ENCODE data around the gene CSF3R. TPM values are rescaled to one million over a fixed set of nuclear protein-coding genes. Genes with fewer than 3 reads are reported as not detected.

The CSF3R gene
- total RNA-seq, 1 experiment from 2014 or later = not detected

GRCh38 chr1:36481771-36482723 is 666 bp downstream of the CSF3R start:
- Histone ChIP-seq H3K4me1 (ENCODE audit: insufficient read depth, low read length) (peaks cover 9% of the 10 kb centered on the region), H4K20me1 (ENCODE audit: low read length) (no peaks in the 10 kb centered on the region), H3K4me2 (ENCODE audit: low read length) (no peak overlapping the region), H3K9me3 (ENCODE audit: low read length) (no peaks in the 10 kb centered on the region), H3K4me3 (ENCODE audit: low read length) (no peak overlapping the region), H3K36me3 (ENCODE audit: low read depth, low read length) (no peaks in the 10 kb centered on the region), H3F3A (ENCODE audit: low read length, unreplicated experiment) (no peaks in the 10 kb centered on the region), H2AFZ (ENCODE audit: low read length) (no peak overlapping the region), H3K9me2 (replicated peaks; ENCODE audit: low read length) (no peaks in the 10 kb centered on the region), H3K27ac (ENCODE audit: low read length) (no peak overlapping the region), H3K27me3 (ENCODE audit: low read length) (no peaks in the 10 kb centered on the region), H3K79me2 (ENCODE audit: low read length) (no peaks in the 10 kb centered on the region), H3K9ac (ENCODE audit: low read length) (no peak overlapping the region)
- no peak for TF ChIP-seq EZH2phosphoT487 (IDR thresholded peaks at IDR 0.05; ENCODE audit: borderline replicate concordance, low read length)
- TF ChIP-seq EZH2 (IDR thresholded peaks at IDR 0.05; ENCODE audit: low read length, unreplicated experiment) = no peak
- TF ChIP-seq CTCF (conservative IDR thresholded peaks at IDR 0.05; ENCODE audit: low read depth, low read length) = no peak
- ChIA-PET POLR2A (ENCODE audit: unreplicated experiment) (no interaction called here), CTCF (no interaction called here)
- no TSS peak for BruUV-seq (replicated peaks)
- no peak for DNase-seq
- intact Hi-C loops (cut with micrococcal nuclease) = no loop called here
- ATAC-seq = no peak

- H3K79me2 ChIP-seq (ENCODE audit: low read length) = no peaks in the 10 kb centered on the region
- H3K4me3 ChIP-seq (ENCODE audit: low read length) = no peak overlapping the region
- BruUV-seq (replicated peaks) = no TSS peak
- H3K9me2 ChIP-seq (replicated peaks; ENCODE audit: low read length) = no peaks in the 10 kb centered on the region
- H3K27me3 ChIP-seq (ENCODE audit: low read length) = no peaks in the 10 kb centered on the region
- ATAC-seq (no peak), DNase-seq (no peak)
- intact Hi-C loops (cut with micrococcal nuclease) = no loop called here
- TF ChIP-seq CTCF (conservative IDR thresholded peaks at IDR 0.05; ENCODE audit: low read depth, low read length) (no peak), EZH2phosphoT487 (IDR thresholded peaks at IDR 0.05; ENCODE audit: borderline replicate concordance, low read length) (no peak), EZH2 (IDR thresholded peaks at IDR 0.05; ENCODE audit: low read length, unreplicated experiment) (no peak)
- no peak overlapping the region for H2AFZ ChIP-seq (ENCODE audit: low read length)
- no peak overlapping the region for H3K4me2 ChIP-seq (ENCODE audit: low read length)
- no peaks in the 10 kb centered on the region for H4K20me1 ChIP-seq (ENCODE audit: low read length)
- no peak overlapping the region for H3K9ac ChIP-seq (ENCODE audit: low read length)
- no peaks in the 10 kb centered on the region for H3K4me1 ChIP-seq (ENCODE audit: insufficient read depth, low read length)
- H3K27ac ChIP-seq (ENCODE audit: low read length) = no peak overlapping the region
- POLR2A ChIA-PET (ENCODE audit: unreplicated experiment) = no interaction called here
- H3F3A ChIP-seq (ENCODE audit: low read length, unreplicated experiment) = no peaks in the 10 kb centered on the region
- CTCF ChIA-PET = no interaction called here
- no peaks in the 10 kb centered on the region for H3K36me3 ChIP-seq (ENCODE audit: low read depth, low read length)
- H3K9me3 ChIP-seq (ENCODE audit: low read length) = no peaks in the 10 kb centered on the region
Measured at GRCh38 chr1:36481091-36481490, 1.6 kb downstream of the CSF3R start.

- Histone ChIP-seq H3K9me3 (ENCODE audit: low read length) (no peaks in the 10 kb centered on the region), H3K79me2 (ENCODE audit: low read length) (no peaks in the 10 kb centered on the region), H3K9ac (ENCODE audit: low read length) (no peak overlapping the region), H4K20me1 (ENCODE audit: low read length) (no peaks in the 10 kb centered on the region), H3K4me2 (ENCODE audit: low read length) (no peak overlapping the region), H2AFZ (ENCODE audit: low read length) (no peak overlapping the region), H3K4me1 (ENCODE audit: insufficient read depth, low read length) (no peaks in the 10 kb centered on the region), H3K27ac (ENCODE audit: low read length) (no peak overlapping the region), H3K4me3 (ENCODE audit: low read length) (no peak overlapping the region), H3K36me3 (ENCODE audit: low read depth, low read length) (no peaks in the 10 kb centered on the region), H3K27me3 (ENCODE audit: low read length) (no peaks in the 10 kb centered on the region), H3F3A (ENCODE audit: low read length, unreplicated experiment) (no peaks in the 10 kb centered on the region), H3K9me2 (replicated peaks; ENCODE audit: low read length) (no peaks in the 10 kb centered on the region)
- ChIA-PET POLR2A (ENCODE audit: unreplicated experiment) (no interaction called here), CTCF (no interaction called here)
- TF ChIP-seq CTCF (conservative IDR thresholded peaks at IDR 0.05; ENCODE audit: low read depth, low read length) (no peak), EZH2phosphoT487 (IDR thresholded peaks at IDR 0.05; ENCODE audit: borderline replicate concordance, low read length) (no peak), EZH2 (IDR thresholded peaks at IDR 0.05; ENCODE audit: low read length, unreplicated experiment) (no peak)
- ATAC-seq = no peak
- intact Hi-C loops (cut with micrococcal nuclease) = no loop called here
- no TSS peak for BruUV-seq (replicated peaks)
- DNase-seq = no peak
Measured at GRCh38 chr1:36480161-36480560, 2.6 kb downstream of the CSF3R start.

Data from PC-3 (cell line).